ENCODE measurements around the gene DSC3. TPM values are rescaled to one million over a fixed set of nuclear protein-coding genes. Genes with fewer than 3 reads are reported as not detected.

DSC3 gene
- total RNA-seq, 1 experiment from 2014 or later = 0.03 TPM

Small RNAs within 50 kb of the gene (small RNA-seq; reads per million reads assigned to genes)
- gene RNU6-857P = 0 reads per million in 2 experiments

Other genes with a start within 250 kb of the DSC3 start
- gene DSC2, start 59.7 kb upstream of the DSC3 start, total RNA-seq (2014; rRNA removed; shearing (Covaris generic)) = 0.29 and 0.45 TPM in 2 replicates
- not detected in 2 replicates for gene DSC1, start 120.1 kb upstream of the DSC3 start, total RNA-seq (2014; rRNA removed; shearing (Covaris generic))

Measured in SK-MEL-5 (cell line).